WTC11 (cell line): ENCODE results near the gene FXYD5. TPM values are rescaled to one million over a fixed set of nuclear protein-coding genes. Genes with fewer than 3 reads are reported as not detected.

Source experiments
- ATAC-seq: fragments of 200-7000 bp; cut with Tn5 transposase; 2 replicates; pipeline ENCODE4 v1.10.0; 2021; ENCODE audit warnings: mild to moderate bottlenecking, moderate library complexity
- Bru-seq: library from RNA; stranded (reverse); fragments of 400-500 nt; gene quantifications from one replicate; lab custom pipeline; 2021; lab: Mats Ljungman, UMichigan
- CTCF ChIA-PET: fragments of 300-600 bp; sonication (Branson Sonifier 250); formaldehyde crosslinking; loops from one replicate; lab custom pipeline; 2021; ENCODE audit warnings: antibody characterized with exemption; lab: Charles Lee
- POLR2A ChIA-PET: fragments of 350-600 bp; sonication (Branson Sonifier 250); formaldehyde crosslinking; loops from one replicate; lab custom pipeline; 2021; ENCODE audit warnings: antibody characterized with exemption; lab: Charles Lee
- DNase-seq: peaks from one replicate; pipeline ENCODE4 v3.0.0; 2021; ENCODE audit warnings: low spot score
- H3K27ac Mint-ChIP-seq: 2 replicates; pipeline ENCODE4 v1.8.0; 2021; ENCODE audit warnings: mixed read lengths
- H3K27me3 Mint-ChIP-seq: 2 replicates; pipeline ENCODE4 v1.8.0; 2021; ENCODE audit warnings: low read depth, mild to moderate bottlenecking, moderate library complexity, mixed read lengths
- H3K36me3 Mint-ChIP-seq: 2 replicates; pipeline ENCODE4 v1.8.0; 2021; ENCODE audit warnings: mixed read lengths
- H3K4me1 Mint-ChIP-seq: 2 replicates; pipeline ENCODE4 v1.8.0; 2022; ENCODE audit warnings: mixed read lengths
- H3K4me3 Mint-ChIP-seq: 2 replicates; pipeline ENCODE4 v1.8.0; 2021; ENCODE audit warnings: mild to moderate bottlenecking, moderate library complexity, mixed read lengths
- H3K9me3 Mint-ChIP-seq: 2 replicates; pipeline ENCODE4 v1.8.0; 2021; ENCODE audit warnings: mixed read lengths
- ATF3 ChIP-seq: sonication (generic); formaldehyde crosslinking; conservative IDR thresholded peaks from 2 replicates; pipeline ENCODE4 v1.8.1; 2022; ENCODE audit warnings: mild to moderate bottlenecking, missing genetic modification reagents
- E2F4 ChIP-seq: sonication (generic); formaldehyde crosslinking; IDR thresholded peaks from 2 replicates; pipeline ENCODE4 v1.8.1; 2022; ENCODE audit warnings: low read depth, mild to moderate bottlenecking, moderate library complexity, missing genetic modification reagents, borderline replicate concordance
- E2F5 ChIP-seq: sonication (generic); formaldehyde crosslinking; IDR thresholded peaks from 2 replicates; pipeline ENCODE4 v1.8.1; 2022; ENCODE audit warnings: mild to moderate bottlenecking, moderate library complexity, missing genetic modification reagents
- ESRRA ChIP-seq: sonication (generic); formaldehyde crosslinking; IDR thresholded peaks from 2 replicates; pipeline ENCODE4 v1.8.1; 2022; ENCODE audit warnings: mild to moderate bottlenecking, missing genetic modification reagents, borderline replicate concordance
- FOXK1 ChIP-seq: sonication (generic); formaldehyde crosslinking; IDR thresholded peaks from 2 replicates; pipeline ENCODE4 v1.8.0; 2022; ENCODE audit warnings: mild to moderate bottlenecking, moderate library complexity, missing genetic modification reagents
- FOXP1 ChIP-seq: sonication (generic); formaldehyde crosslinking; IDR thresholded peaks from 2 replicates; pipeline ENCODE4 v1.8.0; 2022; ENCODE audit warnings: missing genetic modification reagents, mild to moderate bottlenecking, moderate library complexity, borderline replicate concordance
- GRHL2 ChIP-seq: fragments of 250-450 bp; sonication (Bioruptor Pico); IDR thresholded peaks from 2 replicates; pipeline ENCODE4 v1.8.0; 2022; ENCODE audit warnings: mild to moderate bottlenecking, moderate library complexity; ENCODE audit not compliant: insufficient replicate concordance, severe bottlenecking
- HMGXB4 ChIP-seq: sonication (generic); formaldehyde crosslinking; IDR thresholded peaks from 2 replicates; pipeline ENCODE4 v1.8.1; 2023; ENCODE audit warnings: mild to moderate bottlenecking, moderate library complexity, missing genetic modification reagents
- IRF1 ChIP-seq: sonication (generic); formaldehyde crosslinking; IDR thresholded peaks from 2 replicates; pipeline ENCODE4 v1.8.0; 2023; ENCODE audit warnings: missing genetic modification reagents
- NR1H2 ChIP-seq: sonication (generic); formaldehyde crosslinking; IDR thresholded peaks from 2 replicates; pipeline ENCODE4 v1.9.0; 2021; ENCODE audit warnings: mild to moderate bottlenecking, moderate library complexity, missing genetic modification reagents
- PRDM15 ChIP-seq: sonication (generic); formaldehyde crosslinking; IDR thresholded peaks from 2 replicates; pipeline ENCODE4 v1.8.0; 2022; ENCODE audit warnings: missing genetic modification reagents
- TEAD4 ChIP-seq: sonication (generic); formaldehyde crosslinking; IDR thresholded peaks from 2 replicates; pipeline ENCODE4 v1.8.0; 2022; ENCODE audit warnings: mild to moderate bottlenecking, missing genetic modification reagents
- TP53 ChIP-seq: sonication (generic); formaldehyde crosslinking; IDR thresholded peaks from 2 replicates; pipeline ENCODE4 v1.8.1; 2023; ENCODE audit warnings: mild to moderate bottlenecking, missing genetic modification reagents
- ZBTB43 ChIP-seq: sonication (generic); formaldehyde crosslinking; IDR thresholded peaks from 2 replicates; pipeline ENCODE4 v1.8.1; 2023; ENCODE audit warnings: mild to moderate bottlenecking, missing genetic modification reagents
- ZNF263 ChIP-seq: sonication (generic); formaldehyde crosslinking; IDR thresholded peaks from 2 replicates; pipeline ENCODE4 v1.8.1; 2022; ENCODE audit warnings: low read depth, mild to moderate bottlenecking, moderate library complexity, missing genetic modification reagents
- ZNF671 ChIP-seq: fragments of 250-450 bp; sonication (Bioruptor Pico); IDR thresholded peaks from 2 replicates; pipeline ENCODE4 v1.8.0; 2021; ENCODE audit warnings: mild to moderate bottlenecking
- long read RNA-seq, 3 experiments: library from RNA in 1 of 3; library from capped mRNA in 1 of 3; library from polyadenylated mRNA in 1 of 3; unstranded in 2 of 3; stranded (forward) in 1 of 3; transcript quantifications; one replicate each; pipeline ENCODE4 v2.0.0, GENCODE V29; 2021
- total RNA-seq: library from RNA; stranded (reverse); gene quantifications from 3 replicates; pipeline ENCODE4 v1.2.3, GENCODE V29; 2021

FXYD5 gene
- total RNA-seq = 114 to 135 TPM (median 128 TPM) in 3 replicates
- Bru-seq, nascent RNA = percentile 78 among the genes with signal in this experiment
- long read RNA-seq, experiment 1, transcript FXYD5-207 (9 exons, 898 nt) = minor isoform, 8 of 135 reads
- long read RNA-seq, experiment 1, transcript FXYD5-204 (9 exons, 872 nt) = major isoform, 104 of 135 reads
- long read RNA-seq, experiment 1, transcript FXYD5-201 (8 exons, 1,580 nt) = minor isoform, 9 of 135 reads
- long read RNA-seq, experiment 1, partial matches to known transcripts = 1 of 135 reads
- long read RNA-seq, experiment 1, other reads (novel, unspliced or antisense) = 13 of 135 reads
- long read RNA-seq, experiment 2, transcript FXYD5-201 (8 exons, 1,580 nt) = minor isoform, 11 of 148 reads
- long read RNA-seq, experiment 2, transcript FXYD5-207 (9 exons, 898 nt) = minor isoform, 7 of 148 reads
- long read RNA-seq, experiment 2, transcript FXYD5-204 (9 exons, 872 nt) = major isoform, 35 of 148 reads
- long read RNA-seq, experiment 2, partial matches to known transcripts = 30 of 148 reads
- long read RNA-seq, experiment 2, other reads (novel, unspliced or antisense) = 62 of 148 reads
- long read RNA-seq, experiment 3, transcript FXYD5-207 (9 exons, 898 nt) = minor isoform, 17 of 219 reads
- long read RNA-seq, experiment 3, transcript FXYD5-201 (8 exons, 1,580 nt) = minor isoform, 7 of 219 reads
- long read RNA-seq, experiment 3, transcript FXYD5-204 (9 exons, 872 nt) = major isoform, 176 of 219 reads
- long read RNA-seq, experiment 3, partial matches to known transcripts = 2 of 219 reads
- long read RNA-seq, experiment 3, other reads (novel, unspliced or antisense) = 16 of 219 reads

GRCh38 chr19:35154525-35155406 is at the start of gene FXYD5:
FXYD5 (plus strand) TSS chr19:35154735; CDS start chr19:35155551, 816 bp downstream.
- H3K27ac Mint-ChIP-seq = peak within 1 kb of the TSS; percentile 58
- 0 out of 2 replicates have a peak, but pooled peaks have one; percentile 21 for TF ChIP-seq HMGXB4 (CRISPR knock-in tag)
- TF ChIP-seq NR1H2 (CRISPR knock-in tag) = no peak
- TF ChIP-seq PRDM15 (CRISPR knock-in tag) = peak; percentile 32; the same call in 1 of the 2 replicates
- TF ChIP-seq E2F4 (CRISPR knock-in tag) = no peak
- no peak for TF ChIP-seq ZNF263 (CRISPR knock-in tag)
- no peak for TF ChIP-seq ZBTB43 (CRISPR knock-in tag)
- peak; percentile 45; the same call in 1 of the 2 replicates for TF ChIP-seq E2F5 (CRISPR knock-in tag)
- TF ChIP-seq ESRRA (CRISPR knock-in tag) = no peak
- TF ChIP-seq FOXK1 (CRISPR knock-in tag) = peak; percentile 24; the same call in 1 of the 2 replicates
- no peak for TF ChIP-seq ZNF671 (CRISPR knock-in tag)
- TF ChIP-seq TP53 (CRISPR knock-in tag) = no peak
- no peak for TF ChIP-seq IRF1 (CRISPR knock-in tag)
- no peak for TF ChIP-seq GRHL2 (CRISPR knock-in tag)
- TF ChIP-seq FOXP1 (CRISPR knock-in tag) = peak; percentile 65; the same call in 1 of the 2 replicates
- TF ChIP-seq ATF3 = no peak
- no peak for TF ChIP-seq TEAD4 (CRISPR knock-in tag)

More at GRCh38 chr19:35154525-35155406, at the start of gene FXYD5:
- POLR2A ChIA-PET = interaction anchor here (0.6 to 2.5 kb wide), 4 partner anchors 13 to 87 kb away, joined by 4 to 15 read pairs (median 6); no protein-coding TSS in a partner anchor
- ATAC-seq (peak; percentile 45), DNase-seq (peak; percentile 64)
- CTCF ChIA-PET = interaction anchor here (0.6 to 4.1 kb wide), 16 partner anchors 12 to 643 kb away, joined by 3 to 143 read pairs (median 6); partner anchors contain the start of genes FAM187B, FXYD7 and LGI4
- Mint-ChIP-seq H3K36me3 (peaks cover 37% of the 10 kb centered on the region), H3K4me1 (peaks cover 53% of the 10 kb centered on the region), H3K4me3 (peak within 1 kb of the TSS; percentile 97), H3K9me3 (no peaks in the 10 kb centered on the region), H3K27me3 (no peaks in the 10 kb centered on the region; the same call in 1 of the 2 replicates)
